Panc1 (cell line): ENCODE results near the gene LDLR.

Experiments used
- CTCF ChIP-seq: fragments of 450-650 bp; IDR thresholded peaks from 2 replicates; pipeline ENCODE4 v1.5.1; 2017; ENCODE audit warnings: mild to moderate bottlenecking
- POLR2AphosphoS5 ChIP-seq: IDR thresholded peaks from 2 replicates; pipeline ENCODE4 v1.6.1; 2012; ENCODE audit warnings: mild to moderate bottlenecking, low read depth, low read length, moderate library complexity
- SIN3A ChIP-seq: IDR thresholded peaks from 2 replicates; pipeline ENCODE4 v1.6.1; 2012; ENCODE audit warnings: low read depth, mild to moderate bottlenecking, low read length, moderate library complexity, borderline replicate concordance; ENCODE audit not compliant: insufficient read depth

- TF ChIP-seq CTCF (no peak), SIN3A (no peak), POLR2AphosphoS5 (no peak)
These were observed 86.7 kb downstream of the LDLR start for GRCh38 chr19:11175920-11176319.
